SK-N-SH (cell line): ENCODE data around the gene GRIPAP1.

ENCODE experiments used
- CTCF ChIP-seq: fragments of 200-600 bp; sonication (generic); IDR thresholded peaks from 2 replicates; pipeline ENCODE4 v1.6.1; 2017; ENCODE audit warnings: antibody characterized with exemption, mild to moderate bottlenecking, moderate library complexity
- EP300 ChIP-seq, 2 experiments: IDR thresholded peaks; 2 replicates each; pipeline versions ENCODE4 v1.4.0 to v1.6.1; 2012; ENCODE audit warnings: borderline replicate concordance in 1 of 2, low read depth in 1 of 2, low read length in 1 of 2
- EZH2phosphoT487 ChIP-seq: fragments of 200-600 bp; sonication (generic); IDR thresholded peaks from 2 replicates; pipeline ENCODE4 v1.6.1; 2017; ENCODE audit warnings: low read depth, mixed run types, mild to moderate bottlenecking, antibody characterized with exemption, moderate library complexity, borderline replicate concordance
- FOXJ3 ChIP-seq: sonication (generic); formaldehyde crosslinking; IDR thresholded peaks from 2 replicates; pipeline ENCODE4 v1.5.1; 2020; ENCODE audit warnings: mild to moderate bottlenecking, missing genetic modification reagents
- MAX ChIP-seq: IDR thresholded peaks from 2 replicates; pipeline ENCODE4 v1.4.0; 2012; ENCODE audit warnings: low read depth
- MXI1 ChIP-seq: IDR thresholded peaks from 2 replicates; pipeline ENCODE4 v1.6.1; 2012; ENCODE audit warnings: mild to moderate bottlenecking, low read depth, low read length, improper control_type of control experiment
- POLR2AphosphoS5 ChIP-seq: IDR thresholded peaks from 2 replicates; pipeline ENCODE4 v1.6.1; 2012; ENCODE audit warnings: low read depth, low read length
- REST ChIP-seq: IDR thresholded peaks from 2 replicates; pipeline ENCODE4 v1.6.1; 2012; ENCODE audit warnings: mild to moderate bottlenecking, low read depth, low read length, moderate library complexity
- SMC3 ChIP-seq: IDR thresholded peaks from 2 replicates; pipeline ENCODE4 v1.6.1; 2012; ENCODE audit warnings: low read depth, low read length, improper control_type of control experiment
- USF2 ChIP-seq: fragments of 150-350 bp; IDR thresholded peaks from 2 replicates; pipeline ENCODE4 v1.6.1; 2017; ENCODE audit warnings: antibody characterized with exemption, low read length, low read depth, borderline replicate concordance
- ZBTB33 ChIP-seq: IDR thresholded peaks from 2 replicates; pipeline ENCODE4 v1.4.0; 2012; ENCODE audit warnings: low read depth, borderline replicate concordance

- TF ChIP-seq MAX = no peak
- no peak for TF ChIP-seq CTCF
- no peak for TF ChIP-seq SMC3
- TF ChIP-seq EP300 (IDR thresholded peaks at IDR 0.05; ENCODE audit: borderline replicate concordance in 1 of 2, low read depth in 1 of 2, low read length in 1 of 2) = no peak
- TF ChIP-seq REST = no peak
- TF ChIP-seq ZBTB33 = no peak
- TF ChIP-seq EZH2phosphoT487 = no peak
- no peak for TF ChIP-seq POLR2AphosphoS5
- no peak for TF ChIP-seq USF2
- TF ChIP-seq FOXJ3 (CRISPR knock-in tag) = no peak
- no peak for TF ChIP-seq MXI1
Measured at GRCh38 chrX:48948589-48948988, 53.5 kb downstream of the GRIPAP1 start.
